ENCODE measurements around the gene CAPZB. TPM values are rescaled to one million over a fixed set of nuclear protein-coding genes. Genes with fewer than 3 reads are reported as not detected.

The CAPZB gene
- polyA plus RNA-seq, 1 donor from 2014 or later: 159 TPM

- H3K27ac ChIP-seq (ENCODE audit: low read length): no peak overlapping the region
- no peaks in the 10 kb centered on the region for H3K27me3 ChIP-seq (ENCODE audit: insufficient read depth, low read depth, low read length)
- TF ChIP-seq EZH2 (IDR thresholded peaks at IDR 0.05; ENCODE audit: borderline replicate concordance, insufficient read depth, low read length, poor library complexity, severe bottlenecking) (no peak), REST (IDR thresholded peaks at IDR 0.05; ENCODE audit: borderline replicate concordance) (no peak), SMC3 (conservative IDR thresholded peaks at IDR 0.05; ENCODE audit: poor library complexity) (no peak), POLR2AphosphoS5 (IDR thresholded peaks at IDR 0.05) (no peak), EP300 (conservative IDR thresholded peaks at IDR 0.05; ENCODE audit: poor library complexity, severe bottlenecking) (no peak), MXI1 (conservative IDR thresholded peaks at IDR 0.05; ENCODE audit: poor library complexity, severe bottlenecking) (no peak), RAD21 (conservative IDR thresholded peaks at IDR 0.05) (no peak), CTCF (IDR thresholded peaks at IDR 0.05; ENCODE audit: poor library complexity, severe bottlenecking) (no peak), TAF1 (IDR thresholded peaks at IDR 0.05; ENCODE audit: low read depth) (no peak)
- no peak overlapping the region for H3K4me2 ChIP-seq (ENCODE audit: low read length)
- no peaks in the 10 kb centered on the region for H3K79me2 ChIP-seq (replicated peaks; ENCODE audit: insufficient read depth, low read length)
- H3K9ac ChIP-seq (ENCODE audit: low read length): no peak overlapping the region
- H3K9me3 ChIP-seq (ENCODE audit: low read length): no peaks in the 10 kb centered on the region
- H2AFZ ChIP-seq (ENCODE audit: low read depth, low read length): no peak overlapping the region
- H3K36me3 ChIP-seq (ENCODE audit: insufficient read depth, low read length): no peaks in the 10 kb centered on the region
- H4K20me1 ChIP-seq (ENCODE audit: insufficient read depth): no peaks in the 10 kb centered on the region
- no peak overlapping the region for H3K4me3 ChIP-seq (ENCODE audit: low read length)
- no peaks in the 10 kb centered on the region for H3K9me2 ChIP-seq (ENCODE audit: insufficient read depth, low read length)
- no peaks in the 10 kb centered on the region for H3F3A ChIP-seq (ENCODE audit: insufficient read depth, low read length, poor library complexity, severe bottlenecking)
Measured at GRCh38 chr1:19495000-19495656, 9.8 kb upstream of the CAPZB start.

- H3K79me2 ChIP-seq (replicated peaks; ENCODE audit: insufficient read depth, low read length): no peaks in the 10 kb centered on the region
- no peaks in the 10 kb centered on the region for H3K36me3 ChIP-seq (ENCODE audit: insufficient read depth, low read length)
- H3K4me2 ChIP-seq (ENCODE audit: low read length): no peak overlapping the region
- H3K27me3 ChIP-seq (ENCODE audit: insufficient read depth, low read depth, low read length): no peaks in the 10 kb centered on the region
- no peak overlapping the region for H2AFZ ChIP-seq (ENCODE audit: low read depth, low read length)
- no peak overlapping the region for H3K27ac ChIP-seq (ENCODE audit: low read length)
- H4K20me1 ChIP-seq (ENCODE audit: insufficient read depth): no peaks in the 10 kb centered on the region
- no peaks in the 10 kb centered on the region for H3K9me3 ChIP-seq (ENCODE audit: low read length)
- no peaks in the 10 kb centered on the region for H3K9me2 ChIP-seq (ENCODE audit: insufficient read depth, low read length)
- no peaks in the 10 kb centered on the region for H3F3A ChIP-seq (ENCODE audit: insufficient read depth, low read length, poor library complexity, severe bottlenecking)
- no peak overlapping the region for H3K4me3 ChIP-seq (ENCODE audit: low read length)
- TF ChIP-seq REST (IDR thresholded peaks at IDR 0.05; ENCODE audit: borderline replicate concordance) (no peak), RAD21 (conservative IDR thresholded peaks at IDR 0.05) (no peak), EZH2 (IDR thresholded peaks at IDR 0.05; ENCODE audit: borderline replicate concordance, insufficient read depth, low read length, poor library complexity, severe bottlenecking) (no peak)
- no peak overlapping the region for H3K9ac ChIP-seq (ENCODE audit: low read length)
Measured at GRCh38 chr1:19493547-19493946, 8.2 kb upstream of the CAPZB start.
